DMS114 treated with DMSO at 0.1 percent for 48 hours (cell line): ENCODE measurements around the gene GPR62.

Experiments used
- DNase-seq: peaks from one replicate; lab custom pipeline; 2025; ENCODE audit not compliant: unreplicated experiment; lab: John Stamatoyannopoulos, UW

Gene GPR62

GRCh38 chr3:51954105-51954504, 1.1 kb upstream of the GPR62 start:
- DNase-seq: no peak

GRCh38 chr3:51954713-51955112, 468 bp upstream of the GPR62 start:
- DNase-seq: no peak

- DNase-seq: no peak
Observed at GRCh38 chr3:51955893-51956770, 951 bp downstream of the GPR62 start.

- DNase-seq: no peak
Observed at GRCh38 chr3:51957520-51958205, 2.5 kb downstream of the GPR62 start.

GRCh38 chr3:51958603-51959521, 3.7 kb downstream of the GPR62 start:
- no peak for DNase-seq

- no peak for DNase-seq
Observed at GRCh38 chr3:51959651-51960050, 4.5 kb downstream of the GPR62 start.

GRCh38 chr3:51960386-51960785, 5.2 kb downstream of the GPR62 start:
- DNase-seq: no peak

GRCh38 chr3:51961011-51961410, 5.8 kb downstream of the GPR62 start:
- no peak for DNase-seq

- DNase-seq: no peak
Observed at GRCh38 chr3:51961602-51962569, 6.7 kb downstream of the GPR62 start.

- DNase-seq: no peak
Observed at GRCh38 chr3:51962854-51963530, 7.8 kb downstream of the GPR62 start.

- DNase-seq: no peak
Observed at GRCh38 chr3:51963951-51964451, 8.8 kb downstream of the GPR62 start.

- no peak for DNase-seq
Observed at GRCh38 chr3:51964521-51964920, 9.3 kb downstream of the GPR62 start.

GRCh38 chr3:51966016-51966415, 10.8 kb downstream of the GPR62 start:
- no peak for DNase-seq

- DNase-seq: no peak
Observed at GRCh38 chr3:51966486-51966885, 11.3 kb downstream of the GPR62 start.

GRCh38 chr3:51966922-51967383, 11.8 kb downstream of the GPR62 start:
- no peak for DNase-seq

GRCh38 chr3:51967384-51968169, 12.4 kb downstream of the GPR62 start, which contains the start of gene PCBP4:
TSS of gene PCBP4 (minus strand) at chr3:51967454. CDS start at chr3:51961240, 6,214 bp downstream.
- DNase-seq: no peak

GRCh38 chr3:51968170-51968775, 13.1 kb downstream of the GPR62 start:
- no peak for DNase-seq
